ENCODE data around the gene MTUS2. TPM values are rescaled to one million over a fixed set of nuclear protein-coding genes. Genes with fewer than 3 reads are reported as not detected.

The MTUS2 gene
- total and polyA plus RNA-seq, 2 of the 8 experiments (the other 6 are each of a cell fraction or from before 2014, with no cell fraction given), result 0.18 to 0.80 TPM

- TF ChIP-seq SUZ12 (IDR thresholded peaks at IDR 0.05; ENCODE audit: low read length) (no peak), CHD1 (IDR thresholded peaks at IDR 0.05; ENCODE audit: low read depth, low read length) (no peak)
These were observed 713.9 kb downstream of the MTUS2 start (continued) for GRCh38 chr13:29534083-29534482.
